MM.1S (cell line): ENCODE data around the gene LCNL1.

Source experiments
- DNase-seq: peaks from one replicate; pipeline ENCODE4 v3.0.0-alpha.2; 2015
- H2AFZ ChIP-seq: fragments of 300-600 bp; sonication (generic); 2 replicates; pipeline ENCODE4 v1.6.0; 2016; ENCODE audit warnings: antibody characterized with exemption, low read length
- H3F3A ChIP-seq: fragments of 300-600 bp; sonication (generic); 2 replicates; pipeline ENCODE4 v1.6.1; 2016; ENCODE audit warnings: mild to moderate bottlenecking, antibody characterized with exemption, low read length, moderate library complexity, mixed read lengths; ENCODE audit not compliant: insufficient read depth
- H3K27ac ChIP-seq: fragments of 300-600 bp; sonication (generic); 2 replicates; pipeline ENCODE4 v1.5.1; 2016; ENCODE audit warnings: mild to moderate bottlenecking, low read length
- H3K27me3 ChIP-seq: fragments of 300-600 bp; sonication (generic); replicated peaks from 2 replicates; pipeline ENCODE4 v1.6.0; 2016; ENCODE audit warnings: low read length; ENCODE audit not compliant: insufficient read depth
- H3K36me3 ChIP-seq: fragments of 300-600 bp; sonication (generic); replicated peaks from 2 replicates; pipeline ENCODE4 v1.6.1; 2016; ENCODE audit warnings: mild to moderate bottlenecking, low read length, mixed read lengths; ENCODE audit not compliant: insufficient read depth
- H3K4me1 ChIP-seq: fragments of 300-600 bp; sonication (generic); 2 replicates; pipeline ENCODE4 v1.6.1; 2016; ENCODE audit warnings: low read length, mixed read lengths
- H3K4me2 ChIP-seq: fragments of 300-600 bp; sonication (generic); 2 replicates; pipeline ENCODE4 v1.6.0; 2016; ENCODE audit warnings: low read depth, low read length
- H3K4me3 ChIP-seq: fragments of 300-600 bp; sonication (generic); 2 replicates; pipeline ENCODE4 v1.5.1; 2016; ENCODE audit warnings: low read length, mixed read lengths
- H3K79me2 ChIP-seq: fragments of 300-600 bp; sonication (generic); 2 replicates; pipeline ENCODE4 v1.6.1; 2016; ENCODE audit warnings: mixed run types, low read length, mixed read lengths
- H3K9ac ChIP-seq: fragments of 300-600 bp; sonication (generic); 2 replicates; pipeline ENCODE4 v1.6.1; 2016; ENCODE audit warnings: low read length, mixed read lengths
- H3K9me2 ChIP-seq: fragments of 300-600 bp; sonication (generic); replicated peaks from 2 replicates; pipeline ENCODE4 v1.6.1; 2016; ENCODE audit warnings: mild to moderate bottlenecking, low read length, mixed read lengths; ENCODE audit not compliant: insufficient read depth
- H3K9me3 ChIP-seq: fragments of 300-600 bp; sonication (generic); replicated peaks from 2 replicates; pipeline ENCODE4 v1.6.1; 2016; ENCODE audit warnings: mild to moderate bottlenecking, low read length, mixed read lengths; ENCODE audit not compliant: insufficient read depth
- H4K20me1 ChIP-seq: fragments of 300-600 bp; sonication (generic); 2 replicates; pipeline ENCODE4 v1.6.1; 2016; ENCODE audit warnings: mild to moderate bottlenecking, low read length, moderate library complexity, mixed read lengths; ENCODE audit not compliant: insufficient read depth
- EZH2 ChIP-seq: fragments of 300-600 bp; sonication (generic); optimal IDR thresholded peaks from 2 replicates; pipeline ENCODE3; 2017; ENCODE audit warnings: low read depth, mild to moderate bottlenecking, antibody characterized with exemption, low read length, mixed read lengths
- EZH2phosphoT487 ChIP-seq: fragments of 300-600 bp; sonication (generic); IDR thresholded peaks from 2 replicates; pipeline ENCODE4 v1.6.1; 2018; ENCODE audit warnings: antibody characterized with exemption, low read length
- TF ChIP-seq, protein P1 (sequence below): fragments of 300-600 bp; sonication (generic); IDR thresholded peaks from 2 replicates; pipeline ENCODE4 v1.5.1; 2016; ENCODE audit warnings: antibody characterized with exemption, low read length, mixed read lengths

LCNL1 gene

DNA sequence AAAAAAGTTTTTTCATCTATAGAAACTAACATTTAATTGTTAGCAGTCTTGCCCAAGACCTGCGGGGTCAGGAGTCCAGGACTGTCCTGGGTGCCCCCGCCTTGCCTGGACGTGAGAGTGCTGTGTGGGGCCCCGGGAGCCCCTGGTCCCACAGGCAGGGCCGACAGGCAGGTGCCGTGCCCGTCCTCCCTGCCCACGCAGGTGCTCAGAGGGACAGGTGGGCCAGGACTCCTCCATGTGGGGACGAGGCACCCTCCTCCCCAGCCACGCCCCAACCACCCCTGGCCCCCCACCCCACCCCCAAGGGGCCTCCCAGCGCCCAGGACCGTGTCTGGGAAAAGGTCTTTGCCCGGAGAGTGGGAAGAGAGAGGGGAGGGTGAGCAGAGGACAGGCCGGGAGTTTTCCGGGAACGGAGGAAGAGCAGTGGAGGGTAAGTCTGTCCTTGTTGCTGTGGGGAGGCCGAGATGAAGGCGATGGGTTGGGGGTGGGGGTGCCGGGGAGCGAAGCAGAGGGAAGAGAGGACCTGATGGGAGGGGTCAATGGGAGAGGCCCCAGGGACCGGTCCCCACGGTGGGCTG is 33.5 kb upstream of the LCNL1 start:
- Histone ChIP-seq H3K4me1 (peaks cover 9% of the 10 kb centered on the region), H2AFZ (peak overlapping the region; percentile 82), H3K4me3 (peak overlapping the region; percentile 63), H3K9ac (peak overlapping the region; percentile 72; the same call in 1 of the 2 replicates), H3K27me3 (peaks cover 15% of the 10 kb centered on the region), H3K9me2 (no peaks in the 10 kb centered on the region), H3K79me2 (no peaks in the 10 kb centered on the region), H4K20me1 (no peaks in the 10 kb centered on the region), H3F3A (no peaks in the 10 kb centered on the region), H3K36me3 (no peaks in the 10 kb centered on the region), H3K9me3 (no peaks in the 10 kb centered on the region), H3K27ac (peak overlapping the region; percentile 43; the same call in 1 of the 2 replicates), H3K4me2 (peak overlapping the region; percentile 89)
- TF ChIP-seq EZH2 (no peak), EZH2phosphoT487 (no peak)
- TF ChIP-seq, protein P1, sequence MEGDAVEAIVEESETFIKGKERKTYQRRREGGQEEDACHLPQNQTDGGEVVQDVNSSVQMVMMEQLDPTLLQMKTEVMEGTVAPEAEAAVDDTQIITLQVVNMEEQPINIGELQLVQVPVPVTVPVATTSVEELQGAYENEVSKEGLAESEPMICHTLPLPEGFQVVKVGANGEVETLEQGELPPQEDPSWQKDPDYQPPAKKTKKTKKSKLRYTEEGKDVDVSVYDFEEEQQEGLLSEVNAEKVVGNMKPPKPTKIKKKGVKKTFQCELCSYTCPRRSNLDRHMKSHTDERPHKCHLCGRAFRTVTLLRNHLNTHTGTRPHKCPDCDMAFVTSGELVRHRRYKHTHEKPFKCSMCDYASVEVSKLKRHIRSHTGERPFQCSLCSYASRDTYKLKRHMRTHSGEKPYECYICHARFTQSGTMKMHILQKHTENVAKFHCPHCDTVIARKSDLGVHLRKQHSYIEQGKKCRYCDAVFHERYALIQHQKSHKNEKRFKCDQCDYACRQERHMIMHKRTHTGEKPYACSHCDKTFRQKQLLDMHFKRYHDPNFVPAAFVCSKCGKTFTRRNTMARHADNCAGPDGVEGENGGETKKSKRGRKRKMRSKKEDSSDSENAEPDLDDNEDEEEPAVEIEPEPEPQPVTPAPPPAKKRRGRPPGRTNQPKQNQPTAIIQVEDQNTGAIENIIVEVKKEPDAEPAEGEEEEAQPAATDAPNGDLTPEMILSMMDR = no peak
- no peak for DNase-seq

DNA sequence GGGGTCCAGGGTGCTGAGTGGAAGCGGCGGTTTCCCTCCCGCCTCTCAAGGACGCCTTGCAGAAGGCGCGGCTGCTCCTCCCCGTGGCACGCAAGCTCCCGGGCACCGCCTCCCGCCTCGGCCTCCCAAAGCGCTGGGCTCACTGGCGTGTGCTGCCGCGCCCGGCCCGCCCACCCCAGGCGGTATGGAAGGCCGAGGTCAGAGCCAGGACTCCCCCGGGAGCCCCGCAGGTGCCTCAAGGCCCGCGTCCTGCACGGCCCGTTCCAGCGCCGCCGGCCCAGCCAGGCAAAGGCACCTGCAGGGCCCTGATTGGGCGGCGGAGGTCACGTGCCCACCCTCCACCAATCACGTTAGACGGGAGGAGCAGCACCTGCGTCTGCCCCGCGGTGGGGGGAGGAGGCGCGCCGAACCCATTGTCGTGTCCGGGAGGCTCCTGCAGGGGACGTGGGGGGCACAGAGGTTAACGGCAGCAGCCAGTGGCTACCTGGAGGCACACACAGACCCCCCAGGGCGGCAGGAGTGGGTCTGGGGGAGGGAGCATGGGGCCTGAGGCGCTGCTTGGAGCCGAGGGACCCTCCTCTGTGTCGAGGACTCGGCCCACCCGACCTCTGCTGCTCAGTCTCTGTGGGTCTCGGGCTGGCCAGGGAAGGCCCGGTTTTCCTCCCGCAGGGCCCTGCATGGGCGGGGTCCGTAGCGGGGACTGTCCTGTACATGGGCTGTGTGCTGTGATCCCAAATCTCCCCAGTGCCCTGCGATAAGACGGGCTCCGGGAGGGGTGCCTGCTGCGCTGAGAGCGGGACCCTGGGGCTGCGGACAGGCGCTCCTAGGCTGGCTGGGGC is 32.8 kb upstream of the LCNL1 start:
- Histone ChIP-seq H3K9me2 (no peaks in the 10 kb centered on the region), H3K79me2 (no peaks in the 10 kb centered on the region), H3K4me1 (peaks cover 6% of the 10 kb centered on the region), H3K4me2 (peak overlapping the region; percentile 96), H2AFZ (peak overlapping the region; percentile 93), H3K9ac (peak overlapping the region; percentile 72), H3K9me3 (no peaks in the 10 kb centered on the region), H3K36me3 (no peaks in the 10 kb centered on the region), H3K4me3 (peak overlapping the region; percentile 63), H3F3A (no peaks in the 10 kb centered on the region), H3K27me3 (peaks cover 20% of the 10 kb centered on the region), H4K20me1 (no peaks in the 10 kb centered on the region), H3K27ac (peak overlapping the region; percentile 43; the same call in 1 of the 2 replicates)
- DNase-seq = peak; percentile 95
- TF ChIP-seq EZH2phosphoT487 = no peak
- TF ChIP-seq, protein P1 = peak; percentile 24; the same call in 1 of the 2 replicates
- no peak for TF ChIP-seq EZH2

DNA sequence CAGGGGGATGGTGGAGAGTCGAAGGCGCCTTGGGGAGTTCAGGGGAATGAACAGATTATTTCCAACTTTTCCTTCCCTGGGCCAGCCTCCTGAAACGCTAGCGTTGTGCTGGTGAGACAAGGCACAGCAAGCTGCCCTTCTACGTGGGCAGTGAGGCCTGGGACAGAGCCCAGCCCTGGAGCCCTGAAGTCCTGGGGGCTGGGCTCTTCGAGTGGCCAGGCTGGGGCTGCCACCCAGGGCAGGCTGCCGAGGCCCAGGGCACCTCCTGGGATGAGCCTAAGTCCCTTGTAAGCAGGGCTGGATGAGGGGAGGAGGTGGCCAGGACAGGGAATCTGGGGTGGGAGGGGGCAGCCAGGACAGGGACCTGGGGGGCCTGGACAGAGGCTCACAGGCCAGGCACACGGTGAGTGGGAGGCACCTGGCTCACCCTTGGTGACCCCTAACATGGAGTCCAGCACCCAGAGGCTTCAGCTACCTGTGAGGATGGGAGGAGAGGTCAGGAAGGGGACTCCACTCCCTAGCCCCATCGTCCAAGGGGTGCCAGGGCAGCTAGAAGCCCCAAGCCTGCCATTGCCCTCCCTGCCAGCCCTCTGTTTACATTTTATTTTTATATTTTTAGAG is 32.0 kb upstream of the LCNL1 start:
- no peaks in the 10 kb centered on the region for H3K79me2 ChIP-seq
- H3F3A ChIP-seq = no peaks in the 10 kb centered on the region
- H3K4me3 ChIP-seq = peak overlapping the region; percentile 63
- H2AFZ ChIP-seq = peak overlapping the region; percentile 93
- H3K4me2 ChIP-seq = peak overlapping the region; percentile 96
- no peaks in the 10 kb centered on the region for H4K20me1 ChIP-seq
- peaks cover 6% of the 10 kb centered on the region; the same call in 1 of the 2 replicates for H3K4me1 ChIP-seq
- DNase-seq = no peak
- no peaks in the 10 kb centered on the region for H3K9me2 ChIP-seq
- peak overlapping the region; percentile 72; the same call in 1 of the 2 replicates for H3K9ac ChIP-seq
- H3K9me3 ChIP-seq = no peaks in the 10 kb centered on the region
- H3K36me3 ChIP-seq = no peaks in the 10 kb centered on the region
- no peak for TF ChIP-seq EZH2phosphoT487
- TF ChIP-seq, protein P1 = no peak
- no peak for TF ChIP-seq EZH2
- no peak overlapping the region for H3K27ac ChIP-seq
- peaks cover 28% of the 10 kb centered on the region for H3K27me3 ChIP-seq
